Thyroid gland (tissue), 4 donors: Measurements from ENCODE around the gene SETDB1. TPM values are rescaled to one million over a fixed set of nuclear protein-coding genes. Genes with fewer than 3 reads are reported as not detected.

ENCODE experiments used
- DNase-seq, 2 donors: peaks; one replicate each; pipeline ENCODE4 v3.0.0-alpha.2; 2019
- H3K27ac ChIP-seq, 3 donors: fragments of 200-600 bp; sonication (generic); 1 replicate in 2 of 3; 2 replicates in 1 of 3; pipeline ENCODE4 v1.5.1; 2016 to 2019; ENCODE audit warnings: mild to moderate bottlenecking in 1 of 3, moderate library complexity in 1 of 3
- H3K27me3 ChIP-seq: fragments of 200-600 bp; sonication (generic); one replicate; pipeline ENCODE4 v1.5.1; 2019
- H3K36me3 ChIP-seq, 2 donors: fragments of 200-600 bp; sonication (generic); one replicate each; pipeline ENCODE4 v1.5.1; 2016 to 2019
- H3K4me1 ChIP-seq, 2 donors: fragments of 200-600 bp; sonication (generic); one replicate each; pipeline ENCODE4 v1.5.1; 2017 to 2019
- H3K4me3 ChIP-seq, 3 donors: fragments of 200-600 bp; sonication (generic); replicated peaks in 1 of 3; 1 replicate in 2 of 3; 2 replicates in 1 of 3; pipeline ENCODE4 v1.5.1; 2016; ENCODE audit warnings: mild to moderate bottlenecking in 1 of 3
- H3K9me3 ChIP-seq: fragments of 200-600 bp; sonication (generic); one replicate; pipeline ENCODE4 v1.5.1; 2017
- POLR2A ChIP-seq, 2 donors: fragments of 450-650 bp; IDR thresholded peaks; one replicate each; pipeline ENCODE4 v1.6.1; 2017; ENCODE audit warnings: antibody characterized with exemption in 2 of 2, mild to moderate bottlenecking in 2 of 2, moderate library complexity in 1 of 2
- WGBS, 2 donors: methylation state at CpG; one replicate each; pipeline ENCODE4 v1.1.5; 2017; 5-methylcytosine and 5-hydroxymethylcytosine counted together
- intact Hi-C: fragments of 100-400 bp; cut with DNase I; formaldehyde crosslinking; loops from one replicate; pipeline ENCODE4 v1.15.1; 2023
- total RNA-seq, 4 donors: library from RNA; depleted of rRNA; stranded (reverse); fragments of >200 nt; gene quantifications; one replicate each; pipeline ENCODE4 v1.2.3, GENCODE V29; 2016
- TF ChIP-seq, protein P1 (sequence below), 6 experiments: fragments of 200-600 bp in 3 of 6; fragments of 450-650 bp in 3 of 6; sonication (generic) in 3 of 6; IDR thresholded peaks; one replicate each; pipeline ENCODE4 v1.5.1; 2016 to 2019; ENCODE audit warnings: antibody characterized with exemption in 6 of 6, mild to moderate bottlenecking in 2 of 6, inconsistent platforms in 1 of 6, moderate library complexity in 1 of 6

The SETDB1 gene
- total RNA-seq, 4 donors from 2014 or later, result 35.4 to 59.9 (median 44.8) TPM

- no peak for TF ChIP-seq POLR2A (IDR thresholded peaks at IDR 0.05)
- TF ChIP-seq, protein P1, sequence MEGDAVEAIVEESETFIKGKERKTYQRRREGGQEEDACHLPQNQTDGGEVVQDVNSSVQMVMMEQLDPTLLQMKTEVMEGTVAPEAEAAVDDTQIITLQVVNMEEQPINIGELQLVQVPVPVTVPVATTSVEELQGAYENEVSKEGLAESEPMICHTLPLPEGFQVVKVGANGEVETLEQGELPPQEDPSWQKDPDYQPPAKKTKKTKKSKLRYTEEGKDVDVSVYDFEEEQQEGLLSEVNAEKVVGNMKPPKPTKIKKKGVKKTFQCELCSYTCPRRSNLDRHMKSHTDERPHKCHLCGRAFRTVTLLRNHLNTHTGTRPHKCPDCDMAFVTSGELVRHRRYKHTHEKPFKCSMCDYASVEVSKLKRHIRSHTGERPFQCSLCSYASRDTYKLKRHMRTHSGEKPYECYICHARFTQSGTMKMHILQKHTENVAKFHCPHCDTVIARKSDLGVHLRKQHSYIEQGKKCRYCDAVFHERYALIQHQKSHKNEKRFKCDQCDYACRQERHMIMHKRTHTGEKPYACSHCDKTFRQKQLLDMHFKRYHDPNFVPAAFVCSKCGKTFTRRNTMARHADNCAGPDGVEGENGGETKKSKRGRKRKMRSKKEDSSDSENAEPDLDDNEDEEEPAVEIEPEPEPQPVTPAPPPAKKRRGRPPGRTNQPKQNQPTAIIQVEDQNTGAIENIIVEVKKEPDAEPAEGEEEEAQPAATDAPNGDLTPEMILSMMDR (IDR thresholded peaks at IDR 0.05), result no peak
- Histone ChIP-seq H3K27me3 (no peaks in the 10 kb centered on the region), H3K4me3 (no peak overlapping the region), H3K9me3 (no peaks in the 10 kb centered on the region), H3K36me3 (no peaks in the 10 kb centered on the region), H3K27ac (no peak overlapping the region), H3K4me1 (peaks cover 19 to 30% of the 10 kb centered on the region in 2 donors)
- WGBS, 2 donors, result 94% methylated on average over 2 of the region's 2 CpGs
- DNase-seq, result no peak
- intact Hi-C loops, result no loop called here
Measured at GRCh38 chr1:150985179-150985825, 59.1 kb downstream of the SETDB1 start.

- intact Hi-C loops, result no loop called here
- Histone ChIP-seq H3K27ac (no peak overlapping the region), H3K4me1 (peaks cover 1 to 4% of the 10 kb centered on the region in 2 donors), H3K36me3 (no peaks in the 10 kb centered on the region), H3K9me3 (no peaks in the 10 kb centered on the region), H3K27me3 (no peaks in the 10 kb centered on the region), H3K4me3 (no peak overlapping the region)
- TF ChIP-seq, protein P1 (IDR thresholded peaks at IDR 0.05), result no peak
- TF ChIP-seq POLR2A (IDR thresholded peaks at IDR 0.05), result no peak
- DNase-seq, result no peak
- 76 to 80% methylated on average over 7 of the region's 7 CpGs for WGBS, 2 donors
Measured at GRCh38 chr1:150987924-150988323, 61.8 kb downstream of the SETDB1 start.

GRCh38 chr1:150992626-150993025, 66.5 kb downstream of the SETDB1 start:
- H3K36me3 ChIP-seq, result peaks cover 9 to 11% of the 10 kb centered on the region in 2 donors
- H3K9me3 ChIP-seq, result no peaks in the 10 kb centered on the region
- H3K27me3 ChIP-seq, result no peaks in the 10 kb centered on the region
- no peak overlapping the region for H3K27ac ChIP-seq
- intact Hi-C loops, result loop anchor here (10.0 kb wide), 1 partner anchor 438 kb away; no protein-coding TSS in a partner anchor
- no peak for DNase-seq
- no peak overlapping the region for H3K4me3 ChIP-seq
- WGBS, 2 donors, result 71 to 81% methylated on average over 4 of the region's 4 CpGs
- TF ChIP-seq POLR2A (IDR thresholded peaks at IDR 0.05), result no peak
- TF ChIP-seq, protein P1 (IDR thresholded peaks at IDR 0.05), result no peak
- peaks cover 0 to 7% of the 10 kb centered on the region in 2 donors for H3K4me1 ChIP-seq

GRCh38 chr1:150994248-150994647, 68.1 kb downstream of the SETDB1 start:
- 92 to 93% methylated on average over 3 of the region's 3 CpGs for WGBS, 2 donors
- intact Hi-C loops, result loop anchor here (10.0 kb wide), 1 partner anchor 439 kb away; no protein-coding TSS in a partner anchor

GRCh38 chr1:150995460-150995859, 69.3 kb downstream of the SETDB1 start:
- Histone ChIP-seq H3K9me3 (no peaks in the 10 kb centered on the region), H3K27me3 (no peaks in the 10 kb centered on the region), H3K4me3 (no peak overlapping the region), H3K4me1 (peaks cover 0 to 7% of the 10 kb centered on the region in 2 donors), H3K36me3 (peaks cover 29 to 39% of the 10 kb centered on the region in 2 donors), H3K27ac (peak overlapping the region in 1 of 3 donors; percentile 59)
- TF ChIP-seq, protein P1 (IDR thresholded peaks at IDR 0.05), result no peak
- no peak for TF ChIP-seq POLR2A (IDR thresholded peaks at IDR 0.05)
- 74 to 77% methylated on average over 4 of the region's 4 CpGs for WGBS, 2 donors
- intact Hi-C loops, result loop anchor here (10.0 kb wide), 1 partner anchor 441 kb away; no protein-coding TSS in a partner anchor
- no peak for DNase-seq

More at GRCh38 chr1:150994248-150994647, 68.1 kb downstream of the SETDB1 start:
- no peak overlapping the region for H3K4me3 ChIP-seq
- no peaks in the 10 kb centered on the region for H3K27me3 ChIP-seq
- peaks cover 25 to 27% of the 10 kb centered on the region in 2 donors for H3K36me3 ChIP-seq
- peaks cover 0 to 7% of the 10 kb centered on the region in 2 donors for H3K4me1 ChIP-seq
- no peaks in the 10 kb centered on the region for H3K9me3 ChIP-seq
- no peak for TF ChIP-seq POLR2A (IDR thresholded peaks at IDR 0.05)
- TF ChIP-seq, protein P1 (IDR thresholded peaks at IDR 0.05), result no peak
- peak overlapping the region in 1 of 3 donors; percentile 59 for H3K27ac ChIP-seq
- DNase-seq, result no peak
